ENCODE measurements around the gene HEATR1. TPM values are rescaled to one million over a fixed set of nuclear protein-coding genes. Genes with fewer than 3 reads are reported as not detected.

The HEATR1 gene
- total RNA-seq = 30.0 and 74.4 TPM in 2 replicates

GRCh38 chr1:236603991-236604904 is at the start of gene HEATR1:
Gene HEATR1 (minus strand): TSS chr1:236604516. CDS start chr1:236604095, 421 bp downstream.

GRCh38 chr1:236523704-236524141 is 80.6 kb downstream of the HEATR1 start, which contains the start of gene LGALS8:
Gene LGALS8 (plus strand): TSS chr1:236523982. CDS start chr1:236526071, 2,089 bp downstream.

Other genes starting within 250 kb of the HEATR1 start
- gene EDARADD, start 210.2 kb downstream of the HEATR1 start, total RNA-seq = under 0.01 and 0.43 TPM in 2 replicates
- 60.0 and 70.0 TPM in 2 replicates for gene LGALS8, start 80.5 kb downstream of the HEATR1 start, total RNA-seq
- not detected in 2 replicates for gene ACTN2, start 82.0 kb upstream of the HEATR1 start, total RNA-seq
- 15.8 and 31.4 TPM in 2 replicates for gene MTR, start 190.8 kb upstream of the HEATR1 start, total RNA-seq